OCI-LY7 (cell line): ENCODE measurements around the gene MYOCOS. TPM values are rescaled to one million over a fixed set of nuclear protein-coding genes. Genes with fewer than 3 reads are reported as not detected.

Experiments
- BruUV-seq: library from RNA; stranded (reverse); fragments of 400-500 nt; replicated peaks from 2 replicates; lab custom pipeline; 2021; lab: Mats Ljungman, UMichigan
- CTCF ChIA-PET: fragments of 300-600 bp; sonication (Branson Sonifier 250); formaldehyde crosslinking; loops from one replicate; lab custom pipeline; 2022; ENCODE audit warnings: antibody characterized with exemption; ENCODE audit not compliant: unreplicated experiment; lab: Charles Lee
- POLR2A ChIA-PET: fragments of 300-600 bp; sonication (Branson Sonifier 250); formaldehyde crosslinking; loops from one replicate; lab custom pipeline; 2022; ENCODE audit warnings: antibody characterized with exemption; lab: Charles Lee
- DNase-seq: peaks from one replicate; pipeline ENCODE4 v3.0.0-alpha.2; 2015; ENCODE audit warnings: low spot score
- H2AFZ ChIP-seq: fragments of 200-600 bp; sonication (generic), shearing (Covaris generic); 2 replicates; pipeline ENCODE4 v1.6.1; 2014; ENCODE audit warnings: mild to moderate bottlenecking, antibody characterized with exemption, low read length, moderate library complexity
- H3K27ac ChIP-seq: fragments of 200-600 bp; sonication (generic); 2 replicates; pipeline ENCODE4 v1.5.1; 2014; ENCODE audit warnings: mixed run types, low read depth, mild to moderate bottlenecking, moderate library complexity, low read length, inconsistent platforms; ENCODE audit not compliant: poor library complexity, severe bottlenecking
- H3K36me3 ChIP-seq: fragments of 200-600 bp; sonication (generic); 2 replicates; pipeline ENCODE4 v1.6.1; 2014; ENCODE audit warnings: mild to moderate bottlenecking, antibody characterized with exemption, low read length, moderate library complexity, mixed read lengths; ENCODE audit not compliant: insufficient read depth
- H3K4me1 ChIP-seq: fragments of 200-600 bp; sonication (generic); 2 replicates; pipeline ENCODE4 v1.5.1; 2014; ENCODE audit warnings: mild to moderate bottlenecking, low read length; ENCODE audit not compliant: insufficient read depth, poor library complexity, severe bottlenecking
- H3K4me2 ChIP-seq: fragments of 200-600 bp; sonication (generic); 2 replicates; pipeline ENCODE4 v1.6.1; 2014; ENCODE audit warnings: mild to moderate bottlenecking, low read length
- H3K4me3 ChIP-seq: fragments of 200-600 bp; sonication (generic); 2 replicates; pipeline ENCODE4 v1.5.1; 2014; ENCODE audit warnings: mild to moderate bottlenecking, low read depth, low read length; ENCODE audit not compliant: poor library complexity, severe bottlenecking
- H3K79me2 ChIP-seq: fragments of 200-600 bp; sonication (generic); 2 replicates; pipeline ENCODE4 v1.6.1; 2016; ENCODE audit warnings: low read depth, mild to moderate bottlenecking, low read length, moderate library complexity, mixed read lengths; ENCODE audit not compliant: insufficient read depth
- H3K9me2 ChIP-seq: fragments of 200-600 bp; sonication (generic); 2 replicates; pipeline ENCODE4 v1.6.1; 2016; ENCODE audit warnings: mild to moderate bottlenecking, low read length, mixed read lengths; ENCODE audit not compliant: insufficient read depth
- H3K9me3 ChIP-seq: fragments of 200-600 bp; sonication (generic); 2 replicates; pipeline ENCODE4 v1.6.1; 2014; ENCODE audit warnings: mild to moderate bottlenecking, mixed run types, low read length, mixed read lengths
- H4K20me1 ChIP-seq: fragments of 200-600 bp; sonication (generic); 2 replicates; pipeline ENCODE4 v1.6.1; 2014; ENCODE audit warnings: mild to moderate bottlenecking, antibody characterized with exemption, low read length, moderate library complexity, mixed read lengths; ENCODE audit not compliant: insufficient read depth
- EZH2phosphoT487 ChIP-seq: fragments of 200-600 bp; sonication (generic); IDR thresholded peaks from 2 replicates; pipeline ENCODE4 v1.6.1; 2018; ENCODE audit warnings: low read depth, borderline replicate concordance, mild to moderate bottlenecking, mixed run types, antibody characterized with exemption, low read length, moderate library complexity, mixed read lengths
- intact Hi-C: fragments of 100-400 bp; cut with micrococcal nuclease; formaldehyde crosslinking; loops from one replicate; pipeline ENCODE4 v1.10.0; 2022; ENCODE audit not compliant: unreplicated experiment
- total RNA-seq, 2 experiments: library from RNA; depleted of rRNA in 1 of 2; stranded (reverse); fragments of >200 nt in 1 of 2; shearing (Covaris generic) in 1 of 2; gene quantifications; 2 replicates each; pipeline ENCODE4 v1.2.3, GENCODE V29; 2014 to 2022
- TF ChIP-seq, protein P1 (sequence below): fragments of 200-600 bp; sonication (generic); conservative IDR thresholded peaks from 2 replicates; pipeline ENCODE4 v1.5.1; 2014; ENCODE audit warnings: mild to moderate bottlenecking, antibody characterized with exemption, low read length, moderate library complexity, mixed read lengths

Gene MYOCOS
- total RNA-seq, 2 experiments from 2014 or later: 0.16 to 0.21 TPM

- no TSS peak for BruUV-seq
- Histone ChIP-seq H3K9me2 (no peaks in the 10 kb centered on the region), H3K4me3 (no peak overlapping the region), H4K20me1 (no peaks in the 10 kb centered on the region), H3K36me3 (no peaks in the 10 kb centered on the region), H3K4me1 (no peaks in the 10 kb centered on the region), H3K79me2 (no peaks in the 10 kb centered on the region), H3K27ac (no peak overlapping the region), H2AFZ (no peak overlapping the region), H3K4me2 (no peak overlapping the region), H3K9me3 (no peaks in the 10 kb centered on the region)
- ChIA-PET POLR2A (interaction anchor here (1.2 kb wide), 1 partner anchor 8 kb away, joined by 5 read pairs; no protein-coding TSS in a partner anchor), CTCF (no interaction called here)
- intact Hi-C loops: no loop called here
- TF ChIP-seq EZH2phosphoT487: no peak
- TF ChIP-seq, protein P1, sequence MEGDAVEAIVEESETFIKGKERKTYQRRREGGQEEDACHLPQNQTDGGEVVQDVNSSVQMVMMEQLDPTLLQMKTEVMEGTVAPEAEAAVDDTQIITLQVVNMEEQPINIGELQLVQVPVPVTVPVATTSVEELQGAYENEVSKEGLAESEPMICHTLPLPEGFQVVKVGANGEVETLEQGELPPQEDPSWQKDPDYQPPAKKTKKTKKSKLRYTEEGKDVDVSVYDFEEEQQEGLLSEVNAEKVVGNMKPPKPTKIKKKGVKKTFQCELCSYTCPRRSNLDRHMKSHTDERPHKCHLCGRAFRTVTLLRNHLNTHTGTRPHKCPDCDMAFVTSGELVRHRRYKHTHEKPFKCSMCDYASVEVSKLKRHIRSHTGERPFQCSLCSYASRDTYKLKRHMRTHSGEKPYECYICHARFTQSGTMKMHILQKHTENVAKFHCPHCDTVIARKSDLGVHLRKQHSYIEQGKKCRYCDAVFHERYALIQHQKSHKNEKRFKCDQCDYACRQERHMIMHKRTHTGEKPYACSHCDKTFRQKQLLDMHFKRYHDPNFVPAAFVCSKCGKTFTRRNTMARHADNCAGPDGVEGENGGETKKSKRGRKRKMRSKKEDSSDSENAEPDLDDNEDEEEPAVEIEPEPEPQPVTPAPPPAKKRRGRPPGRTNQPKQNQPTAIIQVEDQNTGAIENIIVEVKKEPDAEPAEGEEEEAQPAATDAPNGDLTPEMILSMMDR: no peak
- DNase-seq: no peak
Measured at GRCh38 chr1:171606402-171606941, 15.6 kb upstream of the MYOCOS start.

GRCh38 chr1:171610385-171610784, 11.7 kb upstream of the MYOCOS start:
- intact Hi-C loops: no loop called here
- Histone ChIP-seq H3K4me1 (no peaks in the 10 kb centered on the region), H3K36me3 (no peaks in the 10 kb centered on the region), H3K4me2 (no peak overlapping the region), H3K9me2 (no peaks in the 10 kb centered on the region), H3K27ac (no peak overlapping the region), H2AFZ (no peak overlapping the region), H3K79me2 (no peaks in the 10 kb centered on the region), H3K4me3 (no peak overlapping the region), H4K20me1 (no peaks in the 10 kb centered on the region), H3K9me3 (no peaks in the 10 kb centered on the region)
- ChIA-PET CTCF (no interaction called here), POLR2A (no interaction called here)
- DNase-seq: no peak
- TF ChIP-seq, protein P1: no peak
- TF ChIP-seq EZH2phosphoT487: no peak
- BruUV-seq: no TSS peak

DNA sequence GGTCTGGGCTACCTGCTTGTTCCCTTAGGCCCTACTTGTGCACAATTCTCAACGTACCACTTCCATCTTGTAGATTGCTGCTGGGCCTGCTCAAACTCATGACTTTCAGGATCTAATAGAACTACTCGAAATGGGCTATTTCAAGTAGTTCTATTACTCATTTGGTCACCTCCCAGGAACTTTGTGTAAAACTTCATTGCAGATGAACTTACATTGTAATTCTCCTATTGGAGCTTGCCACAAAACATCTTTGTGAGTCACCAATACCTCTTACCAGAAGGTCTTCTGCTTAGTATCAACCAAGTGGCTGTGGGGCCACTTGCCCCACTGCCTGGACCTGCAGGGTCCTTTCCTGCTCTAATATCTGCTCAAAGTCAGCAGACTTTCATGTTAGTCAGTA, 10.7 kb upstream of the MYOCOS start:
- TF ChIP-seq, protein P1: no peak
- TF ChIP-seq EZH2phosphoT487: no peak
- intact Hi-C loops: no loop called here
- Histone ChIP-seq H3K9me3 (no peaks in the 10 kb centered on the region), H3K79me2 (no peaks in the 10 kb centered on the region), H3K4me3 (no peak overlapping the region), H2AFZ (no peak overlapping the region), H3K9me2 (no peaks in the 10 kb centered on the region), H3K27ac (no peak overlapping the region), H3K4me1 (no peaks in the 10 kb centered on the region), H3K36me3 (no peaks in the 10 kb centered on the region), H3K4me2 (no peak overlapping the region), H4K20me1 (no peaks in the 10 kb centered on the region)
- BruUV-seq: no TSS peak
- ChIA-PET CTCF (no interaction called here), POLR2A (no interaction called here)
- no peak for DNase-seq
